Muscle of leg (tissue), 9 donors: ENCODE measurements around the gene NXF2B. TPM values are rescaled to one million over a fixed set of nuclear protein-coding genes. Genes with fewer than 3 reads are reported as not detected.

Experiments
- polyA plus RNA-seq, 8 donors: library from polyadenylated mRNA; unstranded; fragments of 120-200 nt; gene quantifications; one replicate each; pipeline versions ENCODE4 v1.2.1 to v1.2.3, GENCODE V29; 2013; ENCODE audit warnings: inconsistent platforms in 1 of 8, low replicate concordance in 1 of 8; ENCODE audit not compliant: insufficient read length in 8 of 8, insufficient read depth in 1 of 8
- total RNA-seq: library from RNA; stranded (reverse); fragments of 120-200 nt; gene quantifications from one replicate; pipeline ENCODE4 v1.2.4, GENCODE V29; 2013

NXF2B gene
- total and polyA plus RNA-seq, 9 donors = not detected

Other genes with a start within 250 kb of the NXF2B start
- gene TCP11X1, start 224.7 kb downstream of the NXF2B start, total RNA-seq = not detected
- not detected for gene TCP11X1, start 224.7 kb downstream of the NXF2B start, polyA plus RNA-seq
- gene NXF2, start 192.8 kb downstream of the NXF2B start, total RNA-seq = not detected
- not detected for gene NXF2, start 192.8 kb downstream of the NXF2B start, polyA plus RNA-seq
- gene TCP11X2, start 31.8 kb upstream of the NXF2B start, total RNA-seq = not detected
- not detected for gene TCP11X2, start 31.8 kb upstream of the NXF2B start, polyA plus RNA-seq
- gene TMSB15A, start 76.7 kb upstream of the NXF2B start, total RNA-seq = 16.0 TPM
- gene TMSB15A, start 76.7 kb upstream of the NXF2B start, polyA plus RNA-seq = 10 to 100 TPM; 11.2 to 22.8 (median 16.9) TPM
- gene ARMCX5, start 159.5 kb upstream of the NXF2B start, total RNA-seq = 13.4 TPM
- 10 to 100 TPM in 1 of 8 donors, 1 to 10 TPM in 7; 4.1 to 10.3 (median 7.3) TPM for gene ARMCX5, start 159.5 kb upstream of the NXF2B start, polyA plus RNA-seq
- 11.7 TPM for gene GPRASP1, start 211.5 kb upstream of the NXF2B start, total RNA-seq
- gene GPRASP1, start 211.5 kb upstream of the NXF2B start, polyA plus RNA-seq = 10 to 100 TPM in 7 of 8 donors, 1 to 10 TPM in 1; 7.9 to 14.9 (median 11.6) TPM